A673 (cell line): Measurements from ENCODE around the gene CATSPERB.

Source experiments
- EZH2 ChIP-seq: fragments of 200-600 bp; sonication (generic); IDR thresholded peaks from 2 replicates; pipeline ENCODE4 v1.6.1; 2017; ENCODE audit warnings: borderline replicate concordance, low read depth, mild to moderate bottlenecking, mixed read lengths, antibody characterized with exemption, low read length; ENCODE audit not compliant: poor library complexity, severe bottlenecking
- TF ChIP-seq, protein P1 (sequence below): fragments of 300-800, 200-600 bp; sonication (generic); conservative IDR thresholded peaks from 2 replicates; pipeline ENCODE4 v1.5.1; 2017; ENCODE audit warnings: low read depth, mild to moderate bottlenecking, antibody characterized with exemption, low read length, moderate library complexity, mixed read lengths

DNA sequence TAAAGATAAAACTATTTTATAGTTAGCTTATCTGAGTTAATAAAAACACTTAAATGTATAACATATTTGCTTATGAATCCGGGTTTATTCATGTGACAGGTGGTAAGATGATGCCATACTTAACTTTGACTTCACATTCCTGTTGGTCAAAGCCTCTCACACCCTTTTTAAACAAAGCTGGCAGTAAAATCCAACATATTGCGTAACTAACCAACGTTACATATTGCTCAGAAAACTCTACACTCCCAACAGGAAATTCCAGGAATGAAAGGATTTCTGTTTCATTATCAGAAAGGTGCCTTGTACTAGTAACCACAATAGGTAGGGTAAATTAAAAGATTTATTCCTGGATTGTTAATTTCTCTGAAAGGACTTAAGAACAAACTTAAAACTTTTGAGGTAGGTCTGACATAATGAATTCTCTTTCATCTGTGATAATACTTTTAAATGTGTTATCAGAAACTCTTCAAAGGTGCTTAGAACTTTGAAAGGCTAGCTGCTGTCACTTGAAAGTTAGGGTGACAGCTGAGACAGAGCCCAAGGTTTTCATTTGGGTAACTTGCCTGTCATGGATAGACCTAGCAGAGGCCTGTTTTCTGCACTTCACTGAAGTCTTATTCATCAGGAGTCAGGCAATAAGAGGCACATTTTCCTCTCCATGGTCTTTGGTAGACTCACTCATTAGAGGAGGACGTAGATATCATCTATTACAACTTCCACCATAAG lies 23.8 kb upstream of the CATSPERB start:
- TF ChIP-seq EZH2, result no peak
- TF ChIP-seq, protein P1, sequence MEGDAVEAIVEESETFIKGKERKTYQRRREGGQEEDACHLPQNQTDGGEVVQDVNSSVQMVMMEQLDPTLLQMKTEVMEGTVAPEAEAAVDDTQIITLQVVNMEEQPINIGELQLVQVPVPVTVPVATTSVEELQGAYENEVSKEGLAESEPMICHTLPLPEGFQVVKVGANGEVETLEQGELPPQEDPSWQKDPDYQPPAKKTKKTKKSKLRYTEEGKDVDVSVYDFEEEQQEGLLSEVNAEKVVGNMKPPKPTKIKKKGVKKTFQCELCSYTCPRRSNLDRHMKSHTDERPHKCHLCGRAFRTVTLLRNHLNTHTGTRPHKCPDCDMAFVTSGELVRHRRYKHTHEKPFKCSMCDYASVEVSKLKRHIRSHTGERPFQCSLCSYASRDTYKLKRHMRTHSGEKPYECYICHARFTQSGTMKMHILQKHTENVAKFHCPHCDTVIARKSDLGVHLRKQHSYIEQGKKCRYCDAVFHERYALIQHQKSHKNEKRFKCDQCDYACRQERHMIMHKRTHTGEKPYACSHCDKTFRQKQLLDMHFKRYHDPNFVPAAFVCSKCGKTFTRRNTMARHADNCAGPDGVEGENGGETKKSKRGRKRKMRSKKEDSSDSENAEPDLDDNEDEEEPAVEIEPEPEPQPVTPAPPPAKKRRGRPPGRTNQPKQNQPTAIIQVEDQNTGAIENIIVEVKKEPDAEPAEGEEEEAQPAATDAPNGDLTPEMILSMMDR, result no peak
